ENCODE results near the gene HNF4A.

Gene HNF4A

DNA sequence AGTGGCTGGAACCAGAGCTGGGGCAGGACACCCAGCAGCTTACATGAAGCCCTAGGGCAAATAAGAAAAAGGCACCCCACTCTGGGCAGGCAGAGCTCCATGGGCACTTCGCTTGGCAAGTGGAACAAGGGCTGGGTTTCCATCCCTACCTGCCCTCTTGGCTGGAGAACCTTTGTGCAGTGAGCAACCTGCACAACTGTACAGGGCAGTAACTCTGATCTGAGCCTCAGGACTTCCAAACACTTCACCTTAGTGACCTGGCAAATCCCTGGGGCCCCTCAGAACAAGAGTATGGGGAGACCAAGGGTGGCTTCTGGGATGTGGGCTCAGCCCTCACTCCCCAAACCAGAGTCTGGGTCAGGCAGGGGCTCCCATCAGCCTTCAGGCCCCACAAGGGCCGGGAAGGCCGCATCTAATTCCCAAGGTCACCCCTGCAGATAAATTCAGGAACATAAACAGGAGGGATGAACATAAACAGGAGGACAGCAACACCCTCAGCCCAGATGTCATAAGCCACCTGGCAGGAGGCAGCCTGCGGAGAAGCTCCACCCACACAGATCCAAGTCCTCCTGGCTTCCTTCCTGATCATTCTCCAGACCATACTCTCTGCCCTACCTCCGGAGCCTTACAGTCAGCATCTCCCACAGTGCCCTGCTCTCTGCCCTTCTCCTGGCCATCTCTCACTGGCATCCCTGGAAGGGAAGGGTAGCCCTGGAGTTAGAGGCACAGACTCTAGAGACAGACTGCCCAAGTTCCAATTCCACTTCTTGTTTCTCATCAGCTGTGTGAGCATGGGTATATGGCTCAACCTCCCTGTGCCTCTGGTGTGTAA is 37.5 kb downstream of the HNF4A start:
- DNase-seq, result no peak

GRCh38 chr20:44393608-44394451 is 38.3 kb downstream of the HNF4A start:
- DNase-seq, result no peak

DNA sequence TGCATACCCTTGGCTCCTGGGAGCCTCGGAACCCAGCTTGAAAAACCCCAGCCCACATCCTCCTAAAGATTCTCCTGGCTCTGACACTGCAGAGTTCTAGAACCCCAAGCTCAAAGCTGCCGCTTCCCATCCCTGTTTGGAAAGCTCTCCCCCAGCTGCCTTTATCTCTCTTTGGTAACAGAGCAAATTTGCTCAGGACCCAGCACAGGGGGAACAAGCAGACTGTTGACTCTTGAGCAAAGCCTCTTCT is 38.9 kb downstream of the HNF4A start:
- DNase-seq, result no peak

DNA sequence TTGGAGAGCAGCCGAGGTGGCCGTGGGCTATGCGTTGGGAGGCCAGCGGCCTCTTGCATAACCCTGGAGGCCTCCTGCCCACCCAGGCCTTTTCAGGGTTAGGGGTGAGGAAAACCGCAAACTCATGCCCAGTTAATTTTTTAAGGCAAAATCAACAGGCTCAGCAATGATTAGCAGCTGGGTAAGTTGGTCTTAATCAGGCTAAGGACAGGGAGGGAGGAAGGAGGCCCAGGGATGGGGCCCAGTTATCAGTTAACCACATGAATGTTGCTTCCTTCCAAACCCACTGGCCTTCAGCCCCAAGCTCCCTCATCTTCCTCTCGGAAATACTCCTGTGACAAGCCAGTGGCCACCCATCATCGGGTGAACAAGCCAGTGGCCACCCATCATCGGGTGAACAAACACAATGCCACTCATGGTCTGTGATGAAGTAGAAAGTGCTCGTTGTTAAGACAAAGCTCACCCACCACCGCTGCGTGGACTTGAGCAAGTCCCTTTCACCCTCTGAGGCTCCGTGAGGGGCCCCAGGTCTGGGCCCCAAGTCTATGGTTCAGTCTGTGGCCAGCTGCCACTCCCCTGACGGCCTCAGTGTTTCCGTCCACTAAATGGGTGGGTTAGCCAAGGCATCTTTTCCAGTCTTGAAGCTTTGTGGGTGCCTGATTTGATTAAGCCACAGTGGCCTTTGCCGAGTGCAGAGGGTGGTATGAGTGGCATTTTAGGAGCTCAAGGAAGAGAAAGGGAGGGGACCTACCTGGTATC is 39.4 kb downstream of the HNF4A start:
- DNase-seq, result no peak

- DNase-seq, result no peak
These were observed 40.2 kb downstream of the HNF4A start for GRCh38 chr20:44395461-44396340.

DNA sequence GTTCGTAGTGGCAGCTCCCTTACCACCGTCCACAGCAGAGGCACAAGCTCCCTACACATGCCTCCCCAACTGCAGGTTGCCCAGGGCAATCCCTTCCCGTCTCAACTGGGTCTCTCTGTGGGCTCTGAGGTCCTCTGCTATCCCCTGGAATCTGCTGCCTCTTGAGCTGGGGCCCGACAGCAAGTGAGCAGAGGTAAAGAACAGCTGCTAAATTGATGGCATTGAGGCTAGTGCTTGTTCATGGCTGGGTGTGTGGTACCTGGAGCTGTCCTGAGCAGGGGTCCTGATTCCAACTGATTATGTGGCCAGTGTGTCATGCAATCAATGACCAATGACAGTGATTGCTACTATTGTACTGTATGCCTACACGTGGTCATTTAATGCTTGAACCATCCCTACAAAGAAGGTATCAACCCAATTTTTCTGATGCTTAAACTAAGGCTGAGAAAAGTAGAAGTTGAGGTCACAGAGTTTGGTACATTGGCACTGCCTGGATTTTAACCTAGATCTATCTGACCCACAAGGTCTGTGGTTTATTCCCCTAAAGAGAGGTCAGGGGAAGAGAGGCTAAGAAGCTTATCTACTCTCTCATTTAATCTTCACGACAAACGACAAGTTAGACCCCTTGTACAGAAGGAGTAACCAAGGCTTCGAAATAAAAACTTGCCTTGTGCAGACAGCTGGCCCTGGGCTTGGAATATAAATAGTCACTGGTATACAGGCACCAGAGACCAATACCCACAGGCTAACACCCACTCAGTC is 41.1 kb downstream of the HNF4A start:
- DNase-seq, result no peak

DNA sequence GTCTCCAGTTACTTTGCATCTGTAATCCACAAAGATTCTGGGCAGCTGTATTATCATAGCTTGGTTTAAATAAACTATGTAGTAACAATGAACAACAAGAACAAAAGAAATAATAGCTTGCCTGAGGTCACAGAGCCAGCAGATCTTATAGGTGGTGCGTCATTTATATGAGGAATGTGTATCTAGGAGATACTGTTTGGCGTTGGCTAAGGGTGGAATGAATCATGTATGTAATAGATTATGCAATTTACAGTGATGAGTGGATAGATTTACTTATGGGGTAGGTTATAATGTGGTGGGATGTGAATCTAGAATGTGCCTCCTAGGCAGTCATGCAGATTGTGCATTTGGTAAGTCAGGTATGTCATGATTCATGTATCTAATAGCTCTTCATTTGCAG is 42.8 kb downstream of the HNF4A start:
- DNase-seq, result no peak

DNA sequence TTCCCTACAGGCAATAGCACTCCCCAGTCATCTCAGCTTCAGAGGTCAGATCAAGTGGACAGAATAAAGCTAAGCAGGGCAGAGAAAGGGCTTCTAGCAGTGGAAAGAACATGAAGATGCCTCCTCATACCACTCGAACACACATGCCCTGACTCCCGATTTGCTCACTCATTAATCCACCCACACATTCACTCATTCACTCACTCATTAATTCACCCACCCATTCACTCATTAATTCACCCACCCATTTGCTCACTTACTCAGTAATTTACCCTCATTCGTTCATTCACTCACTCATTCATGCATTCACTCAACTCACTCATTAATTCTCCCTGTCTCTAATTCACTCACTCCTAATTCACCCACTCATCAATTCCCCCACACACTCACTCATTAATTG is 43.9 kb downstream of the HNF4A start:
- no peak for DNase-seq

DNA sequence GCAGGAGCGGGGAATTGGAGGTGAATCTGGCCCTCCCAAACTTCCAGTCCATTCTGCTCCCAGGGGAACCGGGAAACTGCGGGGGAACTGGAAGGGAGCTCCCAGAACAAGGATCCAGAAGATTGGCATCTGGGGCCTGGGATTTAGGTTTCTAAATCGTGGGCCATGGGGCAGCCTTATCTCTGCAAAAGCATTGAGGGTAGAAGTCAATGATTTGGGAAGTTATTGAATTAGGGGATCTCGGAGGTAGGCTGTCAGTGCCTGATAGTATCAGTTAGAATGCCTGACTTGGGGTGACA is 45.1 kb downstream of the HNF4A start:
- no peak for DNase-seq

DNA sequence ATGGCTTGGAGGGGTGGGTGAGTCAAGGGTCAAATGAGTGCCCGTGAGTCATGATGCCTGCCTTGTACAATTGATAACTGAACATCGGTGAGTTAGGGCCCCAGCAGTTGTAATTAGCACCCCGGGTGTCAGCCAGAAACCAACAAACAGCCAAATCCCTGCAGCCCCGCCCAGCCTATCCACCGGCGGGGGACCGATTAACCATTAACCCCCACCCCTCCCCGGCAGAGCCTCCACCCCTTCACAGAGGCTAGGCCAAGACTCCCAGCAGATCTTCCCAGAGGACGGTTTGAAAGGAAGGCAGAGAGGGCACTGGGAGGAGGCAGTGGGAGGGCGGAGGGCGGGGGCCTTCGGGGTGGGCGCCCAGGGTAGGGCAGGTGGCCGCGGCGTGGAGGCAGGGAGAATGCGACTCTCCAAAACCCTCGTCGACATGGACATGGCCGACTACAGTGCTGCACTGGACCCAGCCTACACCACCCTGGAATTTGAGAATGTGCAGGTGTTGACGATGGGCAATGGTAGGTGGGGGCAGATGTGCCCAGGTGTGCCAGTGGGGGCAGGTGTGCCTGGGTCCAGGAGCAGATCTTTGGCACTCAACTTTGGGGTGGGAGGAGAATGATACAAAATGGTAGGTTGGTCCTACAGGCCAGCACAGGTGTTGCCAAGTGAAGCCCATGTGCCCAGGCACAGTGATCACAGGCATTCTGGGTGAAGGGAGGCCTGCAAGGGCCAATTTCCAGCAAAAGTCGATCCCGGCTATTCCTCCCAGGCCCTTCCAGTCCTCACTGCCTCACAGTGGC is 45.7 kb downstream of the HNF4A start:
- no peak for DNase-seq

- no peak for DNase-seq
These were observed 46.4 kb downstream of the HNF4A start for GRCh38 chr20:44401770-44402390.

GRCh38 chr20:44402391-44403193 is 47.1 kb downstream of the HNF4A start:
- no peak for DNase-seq

DNA sequence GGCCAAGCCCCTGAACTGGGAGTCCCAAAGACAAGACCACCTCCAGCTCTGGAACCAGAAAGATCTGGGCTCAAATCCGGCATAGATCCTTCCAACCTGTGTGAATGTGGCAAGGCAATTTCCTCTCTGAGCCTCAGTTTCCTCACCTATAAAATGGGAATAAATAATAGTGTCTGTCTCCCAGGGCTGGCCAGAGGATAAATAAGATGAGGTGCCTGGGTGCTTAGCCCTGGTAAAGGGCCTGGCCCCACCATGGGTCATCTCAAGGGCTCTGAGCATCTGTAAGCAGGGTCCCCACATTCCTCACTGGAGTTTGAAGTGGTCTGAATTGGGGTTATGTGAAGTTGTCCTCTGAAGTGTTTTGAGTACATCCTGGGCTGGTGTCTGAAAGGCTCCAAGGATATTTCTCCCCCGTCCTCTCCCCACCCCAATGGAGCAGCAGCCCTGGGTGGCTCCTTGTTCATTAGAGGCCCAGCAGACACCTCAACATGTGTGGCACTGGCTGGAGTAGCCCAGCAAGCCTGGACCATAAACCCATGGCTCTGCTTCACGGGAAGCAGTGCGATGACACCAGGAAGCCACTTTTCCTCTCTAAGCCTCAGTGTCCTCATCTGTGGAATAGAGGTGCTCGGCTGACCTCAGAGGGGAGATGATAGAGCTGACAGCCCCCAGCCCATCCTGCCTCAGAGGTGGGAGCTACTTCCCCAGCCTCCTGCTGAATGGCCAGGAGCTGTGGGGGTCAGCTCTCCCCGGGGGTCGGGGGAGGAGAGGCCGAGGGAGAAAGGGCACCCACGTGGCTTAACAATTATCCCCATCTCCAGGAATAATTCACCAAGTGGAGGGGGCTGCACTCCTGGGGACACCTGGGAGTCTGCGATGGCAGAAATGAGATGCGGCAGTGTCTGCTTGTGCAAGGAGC is 48.0 kb downstream of the HNF4A start:
- no peak for DNase-seq

DNA sequence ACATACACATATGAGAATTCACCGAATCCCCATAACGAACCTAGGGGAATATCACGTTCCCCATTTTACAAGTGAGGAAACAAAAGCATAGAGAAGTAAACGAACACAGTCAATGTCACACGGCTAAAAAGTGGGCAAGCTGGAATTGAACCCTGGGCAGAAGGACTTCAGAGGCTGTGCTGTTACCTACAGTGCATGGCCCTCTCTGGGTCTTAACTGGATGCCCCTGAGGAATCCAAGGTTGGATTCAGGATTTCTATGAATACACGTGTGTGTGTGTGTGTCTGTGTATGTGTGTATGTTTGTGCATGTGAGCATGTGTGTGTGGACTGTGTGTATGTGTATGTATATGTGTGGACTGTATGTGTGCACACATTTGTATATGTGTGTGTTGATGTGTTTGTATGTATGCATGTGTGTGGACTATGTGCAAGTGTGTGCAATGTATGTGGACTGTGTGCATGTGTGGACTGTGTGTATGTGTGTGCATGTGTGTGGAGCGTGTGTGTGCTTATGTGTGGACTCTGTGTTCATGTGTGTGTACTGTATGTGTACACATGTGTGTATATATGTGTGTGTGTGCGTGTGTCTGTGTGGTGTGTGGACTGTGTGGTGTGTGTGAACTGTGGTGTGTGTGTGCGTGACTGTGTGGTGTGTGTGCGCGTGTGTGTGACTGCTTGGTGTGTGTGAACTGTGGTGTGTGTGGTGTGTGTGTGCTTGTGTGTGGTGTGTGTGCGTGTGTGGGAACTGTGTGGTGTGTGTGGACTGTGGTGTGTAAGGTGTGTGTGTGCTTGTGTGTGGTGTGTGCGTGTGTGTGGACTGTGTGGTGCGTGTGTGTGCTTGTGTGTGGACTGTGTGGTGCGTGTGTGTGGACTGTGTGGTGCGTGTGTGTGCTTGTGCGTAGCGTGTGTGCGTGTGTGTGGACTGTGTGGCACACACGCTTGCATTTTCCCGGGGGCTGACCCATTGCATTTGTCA is 49.0 kb downstream of the HNF4A start:
- no peak for DNase-seq

DNA sequence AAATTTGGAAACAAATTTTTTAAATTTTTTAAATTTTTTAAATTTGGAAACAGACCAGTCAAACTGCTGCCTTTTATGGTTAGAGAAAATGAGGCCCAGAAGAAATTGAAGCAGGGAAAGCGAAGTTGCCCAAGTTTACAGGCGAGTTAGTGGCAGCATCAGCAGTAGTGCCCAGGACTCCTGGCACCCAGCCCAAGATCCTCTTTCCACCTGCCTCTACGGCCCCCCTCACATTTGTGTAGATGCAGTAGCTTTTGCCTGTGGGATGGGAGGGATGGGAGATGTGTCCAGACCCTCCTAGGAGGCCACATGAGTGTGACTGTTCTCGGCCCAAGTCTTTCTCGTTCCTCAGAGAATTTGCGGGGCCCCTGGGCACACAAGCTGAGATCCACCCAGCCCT is 49.8 kb downstream of the HNF4A start:
- DNase-seq, result no peak

- DNase-seq, result no peak
These were observed 50.5 kb downstream of the HNF4A start for GRCh38 chr20:44405785-44406571.

Measured in NK-92 treated with Interleukin-12 subunit alpha and Interleukin-12 subunit beta, amount 100 ng/mL, for 24 hours (cell line).